ENCODE data around the gene CAND1. TPM values are rescaled to one million over a fixed set of nuclear protein-coding genes. Genes with fewer than 3 reads are reported as not detected.

Gene CAND1
- total RNA-seq, 5 donors from 2014 or later (not counting 1 experiment from before 2014, with no cell fraction given): 91.4 to 113 (median 107) TPM

- Histone ChIP-seq H3K27ac (ENCODE audit: low read length) (no peak overlapping the region), H3K27me3 (replicated peaks in 1 of 2; ENCODE audit: control insufficient read depth in 2 of 2, extremely low read depth in 1 of 2, insufficient read depth in 2 of 2, low read length in 1 of 2) (no peaks in the 10 kb centered on the region), H3K36me3 (ENCODE audit: control insufficient read depth in 2 of 2, extremely low read depth in 1 of 2, insufficient read depth in 1 of 2, low read length in 1 of 2) (no peaks in the 10 kb centered on the region), H3K9me3 (no peaks in the 10 kb centered on the region), H3K4me3 (ENCODE audit: control insufficient read depth in 1 of 2, extremely low read depth in 1 of 2, low read length in 1 of 2) (no peak overlapping the region), H3K4me1 (ENCODE audit: control insufficient read depth in 1 of 2, extremely low read depth in 1 of 2, insufficient read depth in 2 of 2, low read length in 2 of 2) (peaks cover 0 to 12% of the 10 kb centered on the region in 2 experiments)
- peak; percentile 55 to 73 (median 64) for ATAC-seq (replicated peaks in 1 of 4)
- H3K27me3 Mint-ChIP-seq: no peaks in the 10 kb centered on the region
- POLR2A ChIA-PET: interaction anchor here (0.6 to 1.1 kb wide), 10 partner anchors 8 to 1470 kb away, joined by 3 to 10 read pairs (median 5); no protein-coding TSS in a partner anchor
- peak in 14 of 35 experiments; percentile 0 to 77 (median 8) for DNase-seq
- no peak overlapping the region for H3K4me3 Mint-ChIP-seq
- H3K27ac Mint-ChIP-seq: no peak overlapping the region
- no CpG with 5 or more reads among the region's 8 CpGs for WGBS (ENCODE audit: insufficient coverage)
- peaks cover 14 to 24% (median 21%) of the 10 kb centered on the region in 3 donors for H3K4me1 Mint-ChIP-seq
- no peaks in the 10 kb centered on the region for H3K9me3 Mint-ChIP-seq
- no peaks in the 10 kb centered on the region for H3K36me3 Mint-ChIP-seq
- CTCF ChIA-PET: interaction anchor here (0.5 to 8.3 kb wide), 97 partner anchors 8 to 1475 kb away, joined by 3 to 257 read pairs (median 4); partner anchors contain the start of gene IFNG-AS1 (in 1 of the 2)
Measured at GRCh38 chr12:67355428-67356379, 86.5 kb downstream of the CAND1 start.

GRCh38 chr12:67356380-67356774 lies 87.2 kb downstream of the CAND1 start:
- no peaks in the 10 kb centered on the region for H3K9me3 ChIP-seq
- Mint-ChIP-seq H3K4me3 (no peak overlapping the region), H3K27me3 (no peaks in the 10 kb centered on the region), H3K4me1 (peaks cover 14 to 24% (median 21%) of the 10 kb centered on the region in 3 donors), H3K9me3 (no peaks in the 10 kb centered on the region), H3K36me3 (no peaks in the 10 kb centered on the region), H3K27ac (no peak overlapping the region)
- H3K27ac ChIP-seq (ENCODE audit: low read length): no peak overlapping the region
- H3K4me3 ChIP-seq (ENCODE audit: control insufficient read depth in 1 of 2, extremely low read depth in 1 of 2, low read length in 1 of 2): no peak overlapping the region
- no peaks in the 10 kb centered on the region for H3K36me3 ChIP-seq (ENCODE audit: control insufficient read depth in 2 of 2, extremely low read depth in 1 of 2, insufficient read depth in 1 of 2, low read length in 1 of 2)
- DNase-seq (no peak), ATAC-seq (replicated peaks in 1 of 4) (no peak)
- WGBS (ENCODE audit: insufficient coverage): no CpG with 5 or more reads among the region's 1 CpG
- POLR2A ChIA-PET: interaction anchor here (0.6 to 1.1 kb wide), 11 partner anchors 8 to 1469 kb away, joined by 3 to 10 read pairs (median 5); no protein-coding TSS in a partner anchor
- CTCF ChIA-PET: interaction anchor here (0.5 to 8.3 kb wide), 99 partner anchors 7 to 1474 kb away, joined by 3 to 257 read pairs (median 5); partner anchors contain the start of gene IFNG-AS1 (in 1 of the 2)
- H3K4me1 ChIP-seq (ENCODE audit: control insufficient read depth in 1 of 2, extremely low read depth in 1 of 2, insufficient read depth in 2 of 2, low read length in 2 of 2): peaks cover 0 to 12% of the 10 kb centered on the region in 2 experiments
- H3K27me3 ChIP-seq (replicated peaks in 1 of 2; ENCODE audit: control insufficient read depth in 2 of 2, extremely low read depth in 1 of 2, insufficient read depth in 2 of 2, low read length in 1 of 2): no peaks in the 10 kb centered on the region

DNA sequence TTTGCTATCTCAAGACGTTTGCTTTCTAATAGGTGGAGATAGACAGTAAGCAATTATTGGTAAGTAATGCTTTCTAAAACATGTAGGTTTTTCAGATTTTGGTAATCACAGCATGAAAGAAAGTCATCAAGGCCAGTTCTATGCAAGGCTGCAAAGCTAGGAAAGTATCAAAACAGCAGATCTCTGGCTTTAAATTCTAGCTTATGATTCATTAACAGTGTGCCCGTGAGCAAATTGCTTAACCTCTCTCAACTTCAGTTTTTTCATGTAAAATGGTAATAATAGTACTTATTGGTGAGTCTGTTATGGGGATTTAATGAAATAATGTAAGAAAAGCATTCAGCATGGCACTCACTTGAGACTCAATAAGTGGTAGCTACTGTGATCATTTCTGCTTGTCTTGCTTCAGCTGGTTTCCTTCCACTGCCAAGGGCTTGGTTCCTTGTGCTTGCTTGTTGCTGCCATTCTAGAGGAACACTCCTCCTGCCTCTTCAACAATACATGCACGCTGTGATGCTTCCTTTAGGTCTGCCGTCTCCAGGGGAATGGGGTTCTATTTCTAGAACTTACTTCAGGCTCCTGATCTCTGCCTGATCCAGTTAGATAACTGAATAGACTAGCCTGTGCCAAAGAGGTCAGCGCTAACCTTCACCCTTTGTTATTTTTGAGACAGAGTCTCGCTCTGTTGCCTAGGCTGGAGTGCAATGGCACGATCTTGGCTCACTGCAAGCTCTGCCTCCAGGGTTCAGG lies 88.4 kb downstream of the CAND1 start:
- CTCF ChIA-PET: interaction anchor here (0.6 to 8.3 kb wide), 9 partner anchors 12 to 1896 kb away, joined by 3 to 257 read pairs (median 3); no protein-coding TSS in a partner anchor
- WGBS (ENCODE audit: insufficient coverage): 100% methylated on average over 5 of the region's 7 CpGs
- H3K36me3 Mint-ChIP-seq: no peaks in the 10 kb centered on the region
- no peaks in the 10 kb centered on the region for H3K9me3 ChIP-seq
- no peaks in the 10 kb centered on the region for H3K9me3 Mint-ChIP-seq
- H3K27ac Mint-ChIP-seq: no peak overlapping the region
- peaks cover 0 to 12% of the 10 kb centered on the region in 2 experiments for H3K4me1 ChIP-seq (ENCODE audit: control insufficient read depth in 1 of 2, extremely low read depth in 1 of 2, insufficient read depth in 2 of 2, low read length in 2 of 2)
- DNase-seq: no peak
- H3K36me3 ChIP-seq (ENCODE audit: control insufficient read depth in 2 of 2, extremely low read depth in 1 of 2, insufficient read depth in 1 of 2, low read length in 1 of 2): no peaks in the 10 kb centered on the region
- H3K27me3 Mint-ChIP-seq: no peaks in the 10 kb centered on the region
- peaks cover 14 to 24% (median 21%) of the 10 kb centered on the region in 3 donors for H3K4me1 Mint-ChIP-seq
- POLR2A ChIA-PET: no interaction called here
- no peak for ATAC-seq (replicated peaks in 1 of 4)
- no peak overlapping the region for H3K4me3 ChIP-seq (ENCODE audit: control insufficient read depth in 1 of 2, extremely low read depth in 1 of 2, low read length in 1 of 2)
- H3K27ac ChIP-seq (ENCODE audit: low read length): no peak overlapping the region
- no peaks in the 10 kb centered on the region for H3K27me3 ChIP-seq (replicated peaks in 1 of 2; ENCODE audit: control insufficient read depth in 2 of 2, extremely low read depth in 1 of 2, insufficient read depth in 2 of 2, low read length in 1 of 2)
- H3K4me3 Mint-ChIP-seq: no peak overlapping the region

DNA sequence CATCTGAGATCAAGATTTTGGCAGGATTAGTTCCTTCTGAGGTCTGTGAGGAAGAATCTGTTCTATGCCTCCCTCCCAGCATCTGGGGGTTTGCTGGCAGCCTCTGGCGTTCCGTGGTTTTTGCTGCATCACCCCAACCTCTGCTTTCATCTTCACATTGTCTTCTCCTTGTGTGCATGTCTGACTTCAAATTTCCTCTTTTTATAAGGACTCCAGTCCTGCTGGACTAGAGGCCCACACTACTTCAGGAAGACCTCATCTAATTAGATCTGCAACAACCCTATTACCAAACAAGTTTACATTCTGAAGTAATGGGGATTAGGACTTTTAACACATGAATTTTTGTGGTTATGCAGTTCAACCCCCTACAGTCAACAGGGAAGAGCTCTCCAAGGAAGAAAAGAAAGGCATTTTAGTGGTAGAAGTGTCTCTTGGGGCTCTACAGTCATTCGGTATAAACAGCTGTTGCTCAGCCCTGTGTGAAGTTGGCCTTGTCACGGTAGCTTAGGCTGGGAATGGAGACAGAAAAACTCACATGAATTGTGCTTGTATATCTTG lies 89.7 kb downstream of the CAND1 start:
- Mint-ChIP-seq H3K9me3 (no peaks in the 10 kb centered on the region), H3K36me3 (no peaks in the 10 kb centered on the region), H3K4me1 (peaks cover 14 to 19% (median 18%) of the 10 kb centered on the region in 3 donors), H3K4me3 (no peak overlapping the region), H3K27me3 (no peaks in the 10 kb centered on the region), H3K27ac (no peak overlapping the region)
- ATAC-seq (replicated peaks in 1 of 4) (no peak), DNase-seq (no peak)
- peaks cover 0 to 12% of the 10 kb centered on the region in 2 experiments for H3K4me1 ChIP-seq (ENCODE audit: control insufficient read depth in 1 of 2, extremely low read depth in 1 of 2, insufficient read depth in 2 of 2, low read length in 2 of 2)
- no CpG with 5 or more reads among the region's 4 CpGs for WGBS (ENCODE audit: insufficient coverage)
- H3K4me3 ChIP-seq (ENCODE audit: control insufficient read depth in 1 of 2, extremely low read depth in 1 of 2, low read length in 1 of 2): no peak overlapping the region
- no peak overlapping the region for H3K27ac ChIP-seq (ENCODE audit: low read length)
- ChIA-PET CTCF (interaction anchor here (0.5 to 8.3 kb wide), 2 partner anchors 582 to 955 kb away, joined by 4 to 257 read pairs; no protein-coding TSS in a partner anchor), POLR2A (no interaction called here)
- no peaks in the 10 kb centered on the region for H3K27me3 ChIP-seq (replicated peaks in 1 of 2; ENCODE audit: control insufficient read depth in 2 of 2, extremely low read depth in 1 of 2, insufficient read depth in 2 of 2, low read length in 1 of 2)
- H3K9me3 ChIP-seq: no peaks in the 10 kb centered on the region
- H3K36me3 ChIP-seq (ENCODE audit: control insufficient read depth in 2 of 2, extremely low read depth in 1 of 2, insufficient read depth in 1 of 2, low read length in 1 of 2): no peaks in the 10 kb centered on the region

- Mint-ChIP-seq H3K27ac (no peak overlapping the region), H3K36me3 (no peaks in the 10 kb centered on the region), H3K4me3 (no peak overlapping the region), H3K4me1 (no peaks in the 10 kb centered on the region), H3K9me3 (no peaks in the 10 kb centered on the region), H3K27me3 (no peaks in the 10 kb centered on the region)
- Histone ChIP-seq H3K4me1 (ENCODE audit: control insufficient read depth in 1 of 2, extremely low read depth in 1 of 2, insufficient read depth in 2 of 2, low read length in 2 of 2) (no peaks in the 10 kb centered on the region), H3K36me3 (ENCODE audit: control insufficient read depth in 2 of 2, extremely low read depth in 1 of 2, insufficient read depth in 1 of 2, low read length in 1 of 2) (no peaks in the 10 kb centered on the region), H3K27ac (ENCODE audit: low read length) (no peak overlapping the region), H3K27me3 (replicated peaks in 1 of 2; ENCODE audit: control insufficient read depth in 2 of 2, extremely low read depth in 1 of 2, insufficient read depth in 2 of 2, low read length in 1 of 2) (no peaks in the 10 kb centered on the region), H3K4me3 (ENCODE audit: control insufficient read depth in 1 of 2, extremely low read depth in 1 of 2, low read length in 1 of 2) (no peak overlapping the region), H3K9me3 (no peaks in the 10 kb centered on the region)
- ATAC-seq (replicated peaks in 1 of 4): no peak
- 65% methylated on average over 6 of the region's 6 CpGs for WGBS (ENCODE audit: insufficient coverage)
- no peak for DNase-seq
- ChIA-PET CTCF (interaction anchor here in 1 of 2 donors (0.7 kb wide), 1 partner anchor 1436 kb away, joined by 3 read pairs; no protein-coding TSS in a partner anchor), POLR2A (no interaction called here)
Measured at GRCh38 chr12:67362526-67362925, 93.4 kb downstream of the CAND1 start.

Measured in T-cell (primary cell).